GM23338 (cell line): ENCODE results near the gene SLC5A5.

Experiments
- NANOG ChIP-seq: IDR thresholded peaks from 2 replicates; pipeline ENCODE4 v1.6.1; 2016; ENCODE audit warnings: antibody characterized with exemption, borderline replicate concordance
- TF ChIP-seq, protein P1 (sequence below), 2 experiments: fragments of 200-600 bp in 1 of 2; sonication (generic) in 1 of 2; conservative IDR thresholded peaks; 2 replicates each; pipeline versions ENCODE4 v1.5.1 to v1.6.1; 2016 to 2017; ENCODE audit warnings: antibody characterized with exemption in 2 of 2, low read depth in 2 of 2, mild to moderate bottlenecking in 2 of 2, moderate library complexity in 1 of 2
- TF ChIP-seq, protein P2 (sequence below): IDR thresholded peaks from one replicate; pipeline ENCODE4 v1.6.1; 2018; ENCODE audit warnings: antibody characterized with exemption; ENCODE audit not compliant: unreplicated experiment

DNA sequence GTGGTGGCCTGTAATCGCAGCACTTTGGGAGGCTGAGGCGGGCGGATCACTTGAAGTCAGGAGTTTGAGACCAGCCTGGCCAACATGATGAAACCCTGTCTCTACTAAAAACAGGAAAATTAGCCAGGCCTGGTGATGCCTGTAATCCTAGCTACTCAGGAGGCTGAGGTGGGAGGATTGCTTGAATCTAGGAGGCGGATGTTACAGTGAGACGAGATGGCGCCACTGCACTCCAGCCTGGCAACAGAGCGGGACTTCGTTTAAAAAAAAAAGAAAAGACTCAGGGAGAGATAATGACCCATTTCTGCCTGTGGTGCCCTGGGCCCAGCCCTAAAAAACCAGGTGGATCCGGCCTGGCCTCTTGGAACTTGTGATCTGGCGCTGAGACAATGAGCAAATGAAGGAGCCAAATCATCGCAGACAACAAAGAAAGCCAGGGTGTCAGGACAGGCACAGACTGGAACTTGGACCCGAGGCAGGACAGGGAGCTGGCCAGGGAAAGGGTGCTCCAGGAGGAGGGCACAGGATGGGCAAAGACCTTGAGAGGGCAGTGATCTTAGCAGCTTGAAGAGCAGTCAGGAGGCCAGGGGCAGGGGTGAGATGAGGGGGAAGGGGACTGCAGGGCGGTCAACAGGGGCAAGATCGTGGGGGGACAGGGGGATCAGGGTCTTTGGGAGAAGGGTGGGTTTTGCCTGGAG is 23.0 kb upstream of the SLC5A5 start:
- no peak for TF ChIP-seq NANOG
- TF ChIP-seq, protein P1, sequence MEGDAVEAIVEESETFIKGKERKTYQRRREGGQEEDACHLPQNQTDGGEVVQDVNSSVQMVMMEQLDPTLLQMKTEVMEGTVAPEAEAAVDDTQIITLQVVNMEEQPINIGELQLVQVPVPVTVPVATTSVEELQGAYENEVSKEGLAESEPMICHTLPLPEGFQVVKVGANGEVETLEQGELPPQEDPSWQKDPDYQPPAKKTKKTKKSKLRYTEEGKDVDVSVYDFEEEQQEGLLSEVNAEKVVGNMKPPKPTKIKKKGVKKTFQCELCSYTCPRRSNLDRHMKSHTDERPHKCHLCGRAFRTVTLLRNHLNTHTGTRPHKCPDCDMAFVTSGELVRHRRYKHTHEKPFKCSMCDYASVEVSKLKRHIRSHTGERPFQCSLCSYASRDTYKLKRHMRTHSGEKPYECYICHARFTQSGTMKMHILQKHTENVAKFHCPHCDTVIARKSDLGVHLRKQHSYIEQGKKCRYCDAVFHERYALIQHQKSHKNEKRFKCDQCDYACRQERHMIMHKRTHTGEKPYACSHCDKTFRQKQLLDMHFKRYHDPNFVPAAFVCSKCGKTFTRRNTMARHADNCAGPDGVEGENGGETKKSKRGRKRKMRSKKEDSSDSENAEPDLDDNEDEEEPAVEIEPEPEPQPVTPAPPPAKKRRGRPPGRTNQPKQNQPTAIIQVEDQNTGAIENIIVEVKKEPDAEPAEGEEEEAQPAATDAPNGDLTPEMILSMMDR (conservative IDR thresholded peaks at IDR 0.05; ENCODE audit: low read depth in 2 of 2): no peak
- TF ChIP-seq, protein P2, sequence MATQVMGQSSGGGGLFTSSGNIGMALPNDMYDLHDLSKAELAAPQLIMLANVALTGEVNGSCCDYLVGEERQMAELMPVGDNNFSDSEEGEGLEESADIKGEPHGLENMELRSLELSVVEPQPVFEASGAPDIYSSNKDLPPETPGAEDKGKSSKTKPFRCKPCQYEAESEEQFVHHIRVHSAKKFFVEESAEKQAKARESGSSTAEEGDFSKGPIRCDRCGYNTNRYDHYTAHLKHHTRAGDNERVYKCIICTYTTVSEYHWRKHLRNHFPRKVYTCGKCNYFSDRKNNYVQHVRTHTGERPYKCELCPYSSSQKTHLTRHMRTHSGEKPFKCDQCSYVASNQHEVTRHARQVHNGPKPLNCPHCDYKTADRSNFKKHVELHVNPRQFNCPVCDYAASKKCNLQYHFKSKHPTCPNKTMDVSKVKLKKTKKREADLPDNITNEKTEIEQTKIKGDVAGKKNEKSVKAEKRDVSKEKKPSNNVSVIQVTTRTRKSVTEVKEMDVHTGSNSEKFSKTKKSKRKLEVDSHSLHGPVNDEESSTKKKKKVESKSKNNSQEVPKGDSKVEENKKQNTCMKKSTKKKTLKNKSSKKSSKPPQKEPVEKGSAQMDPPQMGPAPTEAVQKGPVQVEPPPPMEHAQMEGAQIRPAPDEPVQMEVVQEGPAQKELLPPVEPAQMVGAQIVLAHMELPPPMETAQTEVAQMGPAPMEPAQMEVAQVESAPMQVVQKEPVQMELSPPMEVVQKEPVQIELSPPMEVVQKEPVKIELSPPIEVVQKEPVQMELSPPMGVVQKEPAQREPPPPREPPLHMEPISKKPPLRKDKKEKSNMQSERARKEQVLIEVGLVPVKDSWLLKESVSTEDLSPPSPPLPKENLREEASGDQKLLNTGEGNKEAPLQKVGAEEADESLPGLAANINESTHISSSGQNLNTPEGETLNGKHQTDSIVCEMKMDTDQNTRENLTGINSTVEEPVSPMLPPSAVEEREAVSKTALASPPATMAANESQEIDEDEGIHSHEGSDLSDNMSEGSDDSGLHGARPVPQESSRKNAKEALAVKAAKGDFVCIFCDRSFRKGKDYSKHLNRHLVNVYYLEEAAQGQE: no peak
